Measurements from ENCODE around the gene OR52J3. TPM values are rescaled to one million over a fixed set of nuclear protein-coding genes. Genes with fewer than 3 reads are reported as not detected.

OR52J3 gene
- not detected in 5 replicates for total RNA-seq (2022; extraction: Qiagen RNA extraction)

GRCh38 chr11:5046226-5046625, at the start of gene OR52J3:
OR52J3 (plus strand) TSS chr11:5046526; CDS start chr11:5046526, 0 bp downstream.

GRCh38 chr11:5059391-5059790, 13.1 kb downstream of the OR52J3 start, which contains the start of gene OR52E2:
OR52E2 (minus strand) TSS chr11:5059627; CDS start chr11:5059627, 0 bp downstream.

GRCh38 chr11:5069272-5069671, 22.9 kb downstream of the OR52J3 start, which contains the start of gene OR52E1:
OR52E1 (plus strand) TSS chr11:5069572.

Other genes starting within 250 kb of the OR52J3 start
- gene OR52R1, start 242.1 kb upstream of the OR52J3 start, total RNA-seq (2022; extraction: Qiagen RNA extraction), result not detected in 5 replicates
- not detected in 5 replicates for gene OR51F2, start 225.2 kb upstream of the OR52J3 start, total RNA-seq (2022; extraction: Qiagen RNA extraction)
- gene OR51S1, start 197.3 kb upstream of the OR52J3 start, total RNA-seq (2022; extraction: Qiagen RNA extraction), result not detected in 5 replicates
- gene OR51T1, start 164.6 kb upstream of the OR52J3 start, total RNA-seq (2022; extraction: Qiagen RNA extraction), result not detected in 5 replicates
- not detected in 5 replicates for gene OR51A7, start 142.7 kb upstream of the OR52J3 start, total RNA-seq (2022; extraction: Qiagen RNA extraction)
- not detected in 5 replicates for gene OR51G2, start 127.2 kb upstream of the OR52J3 start, total RNA-seq (2022; extraction: Qiagen RNA extraction)
- not detected in 5 replicates for gene OR51G1, start 122.2 kb upstream of the OR52J3 start, total RNA-seq (2022; extraction: Qiagen RNA extraction)
- gene OR51A4, start 98.9 kb upstream of the OR52J3 start, total RNA-seq (2022; extraction: Qiagen RNA extraction), result not detected in 5 replicates
- not detected in 5 replicates for gene OR51A2, start 90.8 kb upstream of the OR52J3 start, total RNA-seq (2022; extraction: Qiagen RNA extraction)
- gene OR51L1, start 51.7 kb upstream of the OR52J3 start, total RNA-seq (2022; extraction: Qiagen RNA extraction), result not detected in 5 replicates
- not detected in 5 replicates for gene OR52E2, start 13.1 kb downstream of the OR52J3 start, total RNA-seq (2022; extraction: Qiagen RNA extraction)
- not detected in 5 replicates for gene OR52E1, start 23.0 kb downstream of the OR52J3 start, total RNA-seq (2022; extraction: Qiagen RNA extraction)
- not detected in 5 replicates for gene OR52A5, start 91.8 kb downstream of the OR52J3 start, total RNA-seq (2022; extraction: Qiagen RNA extraction)
- not detected in 5 replicates for gene OR52A1, start 108.2 kb downstream of the OR52J3 start, total RNA-seq (2022; extraction: Qiagen RNA extraction)
- gene OR51V1, start 154.2 kb downstream of the OR52J3 start, total RNA-seq (2022; extraction: Qiagen RNA extraction), result not detected in 5 replicates
- gene HBB, start 180.5 kb downstream of the OR52J3 start, total RNA-seq (2022; extraction: Qiagen RNA extraction), result not detected in 5 replicates
- gene HBD, start 188.0 kb downstream of the OR52J3 start, total RNA-seq (2022; extraction: Qiagen RNA extraction), result not detected in 5 replicates
- not detected in 5 replicates for gene HBG1, start 203.3 kb downstream of the OR52J3 start, total RNA-seq (2022; extraction: Qiagen RNA extraction)
- not detected in 5 replicates for gene HBG2, start 208.3 kb downstream of the OR52J3 start, total RNA-seq (2022; extraction: Qiagen RNA extraction)
- gene HBE1, start 223.4 kb downstream of the OR52J3 start, total RNA-seq (2022; extraction: Qiagen RNA extraction), result 0.20 TPM in 1 of 5 replicates, not detected in the others

Measured in A549 treated with Mapracorat at 1 μM for 4 hours (cell line).